HL-60/S4 (cell line): Measurements from ENCODE around the gene SCNN1G.
"Not testable (repeated sequence)": the region's sequence is repeated elsewhere in the genome, so short reads cannot be mapped to it uniquely, and the experiment has no call there.

Experiments used
- in situ Hi-C: fragments of 300-500 bp; cut with MboI; formaldehyde crosslinking; loops from 2 replicates; pipeline ENCODE4 v1.14.3; 2022; ENCODE audit warnings: low sequenced_read_pairs

The SCNN1G gene, protein sequence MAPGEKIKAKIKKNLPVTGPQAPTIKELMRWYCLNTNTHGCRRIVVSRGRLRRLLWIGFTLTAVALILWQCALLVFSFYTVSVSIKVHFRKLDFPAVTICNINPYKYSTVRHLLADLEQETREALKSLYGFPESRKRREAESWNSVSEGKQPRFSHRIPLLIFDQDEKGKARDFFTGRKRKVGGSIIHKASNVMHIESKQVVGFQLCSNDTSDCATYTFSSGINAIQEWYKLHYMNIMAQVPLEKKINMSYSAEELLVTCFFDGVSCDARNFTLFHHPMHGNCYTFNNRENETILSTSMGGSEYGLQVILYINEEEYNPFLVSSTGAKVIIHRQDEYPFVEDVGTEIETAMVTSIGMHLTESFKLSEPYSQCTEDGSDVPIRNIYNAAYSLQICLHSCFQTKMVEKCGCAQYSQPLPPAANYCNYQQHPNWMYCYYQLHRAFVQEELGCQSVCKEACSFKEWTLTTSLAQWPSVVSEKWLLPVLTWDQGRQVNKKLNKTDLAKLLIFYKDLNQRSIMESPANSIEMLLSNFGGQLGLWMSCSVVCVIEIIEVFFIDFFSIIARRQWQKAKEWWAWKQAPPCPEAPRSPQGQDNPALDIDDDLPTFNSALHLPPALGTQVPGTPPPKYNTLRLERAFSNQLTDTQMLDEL

DNA sequence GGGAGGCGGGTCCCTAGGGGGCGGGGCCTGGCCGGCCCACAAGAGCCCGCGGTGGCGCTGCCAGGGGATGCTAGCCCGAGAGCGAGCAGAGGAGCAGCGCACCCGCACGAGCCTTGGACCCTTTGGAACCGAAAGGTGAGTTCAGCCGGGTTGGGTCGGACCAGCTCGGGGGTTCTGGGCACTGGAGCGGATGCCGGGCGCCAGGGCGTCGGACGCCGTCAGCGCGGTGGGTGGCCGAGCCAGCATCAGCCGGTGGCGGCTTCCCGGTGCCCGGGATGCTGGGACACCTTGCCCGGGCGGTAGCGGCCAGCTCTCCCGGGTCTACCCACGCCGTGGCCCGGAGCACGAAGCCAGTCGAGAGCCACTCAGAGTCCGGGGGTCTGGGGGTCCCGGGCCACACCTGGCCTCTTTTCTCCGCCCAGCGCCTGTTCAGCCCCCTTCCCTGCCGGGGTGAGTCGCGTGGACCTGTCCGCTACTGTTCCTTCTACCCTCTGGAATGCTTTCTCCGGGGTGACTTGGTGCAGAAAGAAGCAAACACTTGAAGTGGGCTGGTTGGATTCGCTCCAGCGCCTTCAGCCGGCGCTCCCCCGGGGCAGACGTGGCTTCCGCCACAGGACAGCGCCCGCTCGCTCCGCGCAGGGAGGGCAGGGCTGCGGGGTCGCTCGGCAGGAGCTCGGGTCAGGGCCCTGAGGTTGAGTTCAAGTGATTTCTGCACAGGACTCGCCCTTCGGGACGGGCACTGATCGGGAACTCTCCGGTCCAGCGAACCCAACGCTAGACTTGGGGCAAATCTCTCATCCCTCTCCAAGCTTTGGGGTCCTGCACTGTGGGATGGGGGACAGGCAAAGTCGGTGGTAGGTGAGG, at the start of gene SCNN1G:
Gene SCNN1G, plus strand, starts transcription at position 67 of the 864 bp plus-strand sequence. CDS start 3,527 bp downstream, outside the sequence.
- in situ Hi-C loops = loop anchor here (10.0 kb wide), 1 partner anchor 252 kb away; no protein-coding TSS in a partner anchor

GRCh38 chr16:23132775-23133463, 49.6 kb upstream of the SCNN1G start:
- in situ Hi-C loops = no loop called here

DNA sequence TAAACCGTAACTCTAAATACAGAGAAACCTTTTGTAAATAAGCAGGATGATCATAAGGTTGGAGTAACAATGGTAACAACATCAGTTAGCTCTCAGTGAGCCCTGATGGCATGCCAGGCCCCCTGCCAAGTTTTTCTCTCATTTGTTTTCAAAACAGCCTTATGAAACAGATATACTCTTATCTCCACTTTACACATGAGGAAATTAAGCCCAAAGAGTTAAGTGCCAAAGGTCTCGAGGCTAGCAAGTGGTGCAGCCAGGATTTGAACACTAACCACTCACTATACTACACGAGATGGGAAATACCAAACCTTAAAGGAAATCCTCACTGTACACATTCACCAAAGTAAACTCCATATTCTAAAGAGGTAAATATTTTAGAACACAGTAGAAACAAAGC, 48.3 kb upstream of the SCNN1G start:
- in situ Hi-C loops = no loop called here

DNA sequence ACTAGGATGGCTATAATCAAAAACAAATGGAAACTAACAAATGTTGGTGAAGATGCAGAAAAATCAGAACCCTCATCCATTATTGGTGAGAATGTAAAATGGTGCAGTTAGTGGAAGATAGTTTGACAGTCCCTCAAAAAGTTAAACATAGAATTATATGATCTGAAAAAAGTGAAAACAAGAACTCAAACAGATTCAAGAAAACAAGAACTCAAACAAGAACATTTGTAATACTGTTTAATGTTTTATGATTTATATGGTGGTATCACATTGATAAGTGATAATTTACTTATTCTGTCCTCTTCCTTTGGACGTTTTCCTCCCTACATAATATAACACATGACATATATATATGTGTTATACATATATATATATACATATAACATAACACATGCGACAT, 45.3 kb upstream of the SCNN1G start:
- in situ Hi-C loops = no loop called here

- in situ Hi-C loops = no loop called here
Measured at GRCh38 chr16:23137818-23138217, 44.7 kb upstream of the SCNN1G start.

DNA sequence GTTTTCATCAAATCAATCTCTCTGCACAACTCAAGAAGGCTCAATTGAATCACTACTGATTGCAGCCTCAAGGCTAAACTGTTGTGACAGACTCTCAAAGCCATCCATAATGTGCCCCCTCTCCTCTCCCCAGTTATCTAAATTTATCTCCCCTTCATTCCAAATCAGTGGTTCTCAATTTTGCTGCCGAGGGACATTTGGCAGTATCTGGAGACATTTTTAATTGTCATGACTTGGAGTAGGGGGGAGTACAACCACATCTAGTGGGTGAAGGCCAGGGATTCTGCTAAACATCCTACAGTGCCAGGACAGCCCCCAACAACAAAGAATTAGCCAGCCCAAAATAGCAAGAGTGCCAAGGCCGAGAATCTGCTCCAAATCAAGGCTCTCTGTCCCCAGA, 42.4 kb upstream of the SCNN1G start:
- in situ Hi-C loops = no loop called here

GRCh38 chr16:23141033-23141432, 41.5 kb upstream of the SCNN1G start:
- in situ Hi-C loops = no loop called here

GRCh38 chr16:23141500-23141899, 41.0 kb upstream of the SCNN1G start:
- in situ Hi-C loops = no loop called here

DNA sequence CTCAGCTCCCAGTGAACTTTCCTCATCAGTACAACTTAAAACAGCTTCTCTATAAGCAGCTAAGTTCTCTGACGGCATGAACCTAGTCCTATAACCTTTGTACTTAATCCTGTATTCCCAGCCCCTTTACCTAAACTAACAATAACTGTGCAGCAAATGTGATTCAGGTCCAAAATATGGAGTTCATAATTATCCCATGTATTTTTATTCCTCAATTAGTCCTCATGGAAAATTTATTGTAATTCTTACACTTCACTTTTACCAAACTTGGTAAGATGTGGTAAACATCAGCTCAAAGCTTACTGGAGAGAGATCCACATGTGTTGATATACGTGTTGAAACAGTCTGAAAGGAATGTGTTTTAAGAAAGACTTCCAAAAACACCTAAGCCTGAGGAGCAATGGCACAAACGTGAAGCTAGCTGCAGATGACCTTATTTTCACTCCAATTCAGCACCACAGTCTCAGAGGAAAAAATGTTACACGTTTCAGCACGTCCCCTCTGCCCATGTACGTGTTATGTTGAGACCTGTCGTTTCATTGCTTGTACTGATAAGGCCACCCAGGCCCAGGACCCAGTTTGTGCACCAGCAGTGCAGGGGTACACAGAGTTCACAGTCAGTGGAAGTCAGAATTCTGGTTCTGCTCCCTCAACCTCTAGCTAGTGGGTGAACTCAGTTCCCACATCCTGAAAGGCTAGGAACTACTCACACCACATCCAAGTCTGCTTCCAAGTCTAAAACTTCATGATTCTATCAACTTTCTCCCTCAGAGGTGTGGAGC, 40.4 kb upstream of the SCNN1G start:
- in situ Hi-C loops = no loop called here

DNA sequence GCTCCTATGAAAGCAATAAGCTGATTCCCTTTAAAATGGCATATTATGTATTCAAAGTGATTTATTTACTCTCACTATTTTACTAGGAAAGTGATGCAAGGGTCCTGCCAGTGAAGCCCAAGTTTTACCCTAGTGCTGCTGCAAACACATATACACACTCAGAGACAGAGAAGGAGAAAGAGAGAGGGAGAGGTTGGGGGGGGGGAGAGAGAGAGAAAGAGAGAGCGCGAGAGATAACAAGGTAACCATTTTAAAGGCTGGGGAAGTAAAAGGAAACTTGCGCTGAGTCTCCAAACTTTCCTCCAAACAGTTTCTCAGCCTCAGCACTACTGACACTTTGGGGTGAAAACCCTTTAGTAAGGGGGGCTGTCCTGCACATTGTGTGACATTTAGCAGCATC, 39.2 kb upstream of the SCNN1G start:
- in situ Hi-C loops = no loop called here

DNA sequence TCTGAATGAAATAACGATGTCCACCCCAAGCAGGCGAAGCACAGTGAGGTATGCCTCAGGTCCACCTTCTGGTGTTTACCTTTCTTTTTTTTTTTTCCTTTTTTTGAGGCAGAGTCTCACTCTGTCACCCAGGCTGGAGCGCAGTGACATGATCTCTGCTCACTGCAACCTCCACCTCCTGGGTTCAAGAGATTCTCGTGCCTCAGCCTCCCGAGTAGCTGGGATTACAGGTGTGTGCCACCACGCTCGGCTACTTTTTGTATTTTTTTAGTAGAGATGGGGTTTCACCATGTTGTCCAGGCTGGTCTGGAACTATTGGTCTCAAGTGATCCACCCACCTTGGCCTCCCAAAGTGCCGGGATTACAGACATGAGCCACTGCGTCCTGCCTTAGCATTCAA, 38.2 kb upstream of the SCNN1G start:
- in situ Hi-C loops = not testable (repeated sequence)

DNA sequence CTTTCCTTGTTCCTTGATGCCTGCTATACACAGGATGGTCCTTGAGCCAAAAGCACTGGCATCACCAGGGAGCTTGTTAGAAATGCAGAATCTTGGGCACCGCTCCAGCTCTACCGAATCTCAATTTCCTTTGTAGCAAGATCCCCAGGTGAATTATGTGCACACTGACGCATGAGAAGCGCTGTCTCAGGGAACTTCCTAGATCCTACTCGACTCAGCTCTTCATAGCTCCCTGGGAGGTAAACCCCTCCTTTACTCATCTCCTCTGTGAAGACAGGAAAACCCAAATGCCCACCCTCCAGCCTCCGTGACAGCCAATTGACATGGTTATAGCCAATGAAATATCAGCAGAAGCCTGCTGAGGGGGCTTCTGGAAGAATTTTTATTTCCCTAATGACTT, 37.4 kb upstream of the SCNN1G start:
- in situ Hi-C loops = no loop called here

GRCh38 chr16:23145608-23146007, 36.9 kb upstream of the SCNN1G start:
- in situ Hi-C loops = no loop called here

DNA sequence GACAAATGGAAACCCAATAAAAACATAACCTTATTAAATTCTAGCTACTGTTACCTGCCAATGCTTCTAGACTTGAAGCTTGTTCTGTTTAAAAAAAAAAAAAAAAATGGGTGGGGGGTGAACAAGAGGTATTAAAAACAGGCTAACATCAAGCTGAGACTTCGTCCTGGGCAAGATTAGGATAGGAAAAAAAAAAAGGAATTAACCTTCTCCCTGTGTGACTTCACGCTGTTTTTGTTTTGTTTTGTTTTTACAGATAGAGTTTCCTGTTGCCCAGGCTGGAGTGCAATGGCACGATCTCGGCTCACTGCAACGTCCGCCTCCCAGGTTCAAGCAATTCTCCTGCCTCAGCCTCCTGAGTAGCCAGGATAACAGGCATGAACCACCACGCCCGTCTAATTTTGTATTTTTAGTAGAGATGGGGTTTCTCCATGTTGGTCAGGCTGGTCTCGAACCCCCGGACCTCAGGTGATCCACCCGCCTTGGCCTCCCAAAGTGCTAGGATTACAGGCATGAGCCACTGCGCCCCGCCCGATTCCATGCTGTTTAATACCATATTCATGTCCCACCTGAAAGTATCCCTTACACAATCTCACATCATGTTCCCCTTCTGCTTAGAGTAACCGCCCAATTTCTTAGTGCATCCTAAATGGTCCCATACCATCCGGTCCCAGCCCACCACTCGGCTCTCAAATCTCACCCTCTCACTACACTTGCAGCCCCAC, 35.5 kb upstream of the SCNN1G start:
- in situ Hi-C loops = no loop called here

GRCh38 chr16:23147666-23148065, 34.9 kb upstream of the SCNN1G start:
- in situ Hi-C loops = no loop called here

DNA sequence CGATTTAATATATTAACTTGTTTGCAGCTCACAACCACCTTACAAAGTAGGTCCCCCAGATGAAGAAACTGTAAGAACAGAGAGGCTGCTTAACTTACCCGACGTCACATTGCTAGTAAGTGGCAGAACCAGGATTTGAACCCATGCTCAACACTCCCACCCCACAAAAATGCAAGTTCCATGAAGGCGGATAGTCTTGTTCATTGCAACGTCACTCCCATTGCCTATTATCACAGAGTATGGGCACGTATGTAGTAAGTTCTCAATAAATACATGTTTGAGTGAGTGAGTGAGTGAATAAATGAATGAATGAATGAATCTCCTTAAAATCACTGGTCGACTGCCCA, 34.4 kb upstream of the SCNN1G start:
- in situ Hi-C loops = no loop called here

DNA sequence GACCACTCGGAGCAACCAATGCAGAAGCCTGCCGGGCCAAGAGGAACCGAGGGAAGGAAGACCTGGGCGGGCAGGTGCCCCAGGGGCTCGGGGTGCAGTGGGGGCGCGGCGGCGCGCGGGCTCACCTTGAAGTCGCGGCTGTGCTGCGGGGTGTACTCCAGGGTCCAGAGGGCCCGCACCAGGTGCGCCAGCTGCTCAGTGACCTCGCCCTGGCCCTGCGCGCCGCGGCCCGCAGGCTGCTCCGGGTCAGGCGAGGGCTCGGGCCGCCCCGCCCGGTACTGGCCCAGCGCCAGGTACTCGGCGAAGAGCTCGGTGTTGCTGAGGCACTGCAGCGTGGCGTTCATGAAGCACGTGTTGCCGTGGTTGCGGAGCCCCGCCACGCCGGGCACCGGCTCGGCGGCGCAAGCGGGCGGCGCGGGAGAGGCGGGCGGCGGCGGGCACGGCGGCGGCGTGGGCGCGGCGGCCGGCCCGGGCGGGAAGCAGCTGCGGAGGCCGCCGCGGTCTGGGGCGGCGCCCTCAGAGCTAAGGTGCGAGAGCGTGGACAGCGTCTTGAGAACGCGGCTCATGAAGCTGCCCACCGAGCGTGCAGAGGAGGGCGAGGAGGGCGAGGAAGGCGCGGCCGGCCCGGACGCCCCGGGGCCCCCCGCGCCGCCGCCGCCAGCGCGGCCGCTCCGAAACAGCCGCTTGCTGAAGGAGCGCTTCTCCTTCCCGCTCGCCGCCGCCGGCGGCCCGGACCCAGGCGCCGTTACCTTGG, 33.9 kb upstream of the SCNN1G start:
- in situ Hi-C loops = no loop called here

- in situ Hi-C loops = no loop called here
Measured at GRCh38 chr16:23149267-23149992, 33.1 kb upstream of the SCNN1G start, which contains the start of gene USP31. Gene USP31, minus strand, starts transcription at chr16:23149452. Its CDS starts 182 bp downstream, at chr16:23149270.
